ENCODE results near the gene EYA2. TPM values are rescaled to one million over a fixed set of nuclear protein-coding genes. Genes with fewer than 3 reads are reported as not detected.

Gene EYA2
- total RNA-seq, 1 donor = 17.7 TPM

DNA sequence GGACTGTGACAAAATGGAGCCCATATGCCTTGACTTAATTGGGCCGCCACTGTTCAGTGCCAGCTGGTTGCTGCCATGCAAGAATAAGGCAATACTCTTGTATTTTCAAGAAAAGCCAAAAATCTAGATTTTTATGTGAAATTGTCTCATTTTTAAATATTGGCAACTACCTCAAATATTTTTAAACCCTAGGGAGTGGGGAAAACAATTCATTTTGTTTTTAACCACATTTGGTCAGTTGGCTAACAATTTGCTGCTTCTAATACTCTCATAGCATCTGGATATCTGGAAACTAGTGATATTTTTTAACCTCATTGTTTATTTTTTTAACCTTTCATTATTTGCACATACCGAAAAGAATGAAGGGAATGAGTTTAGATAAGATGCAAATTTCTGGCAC, 91.0 kb downstream of the EYA2 start:
- H3K4me3 ChIP-seq (ENCODE audit: insufficient read depth, low read length) = no peak overlapping the region
- H3K4me1 ChIP-seq (ENCODE audit: insufficient read depth, low read length) = peaks cover 8% of the 10 kb centered on the region
- H2AFZ ChIP-seq (ENCODE audit: low read length) = no peak overlapping the region
- no peaks in the 10 kb centered on the region for H4K20me1 ChIP-seq (ENCODE audit: insufficient read depth, low read length)
- H3K36me3 ChIP-seq (ENCODE audit: insufficient read depth, low read length) = no peaks in the 10 kb centered on the region
- no peaks in the 10 kb centered on the region for H3K9me3 ChIP-seq (ENCODE audit: low read depth, low read length)
- H3K27ac ChIP-seq (ENCODE audit: low read depth, low read length) = no peak overlapping the region
- TF ChIP-seq, protein P1, sequence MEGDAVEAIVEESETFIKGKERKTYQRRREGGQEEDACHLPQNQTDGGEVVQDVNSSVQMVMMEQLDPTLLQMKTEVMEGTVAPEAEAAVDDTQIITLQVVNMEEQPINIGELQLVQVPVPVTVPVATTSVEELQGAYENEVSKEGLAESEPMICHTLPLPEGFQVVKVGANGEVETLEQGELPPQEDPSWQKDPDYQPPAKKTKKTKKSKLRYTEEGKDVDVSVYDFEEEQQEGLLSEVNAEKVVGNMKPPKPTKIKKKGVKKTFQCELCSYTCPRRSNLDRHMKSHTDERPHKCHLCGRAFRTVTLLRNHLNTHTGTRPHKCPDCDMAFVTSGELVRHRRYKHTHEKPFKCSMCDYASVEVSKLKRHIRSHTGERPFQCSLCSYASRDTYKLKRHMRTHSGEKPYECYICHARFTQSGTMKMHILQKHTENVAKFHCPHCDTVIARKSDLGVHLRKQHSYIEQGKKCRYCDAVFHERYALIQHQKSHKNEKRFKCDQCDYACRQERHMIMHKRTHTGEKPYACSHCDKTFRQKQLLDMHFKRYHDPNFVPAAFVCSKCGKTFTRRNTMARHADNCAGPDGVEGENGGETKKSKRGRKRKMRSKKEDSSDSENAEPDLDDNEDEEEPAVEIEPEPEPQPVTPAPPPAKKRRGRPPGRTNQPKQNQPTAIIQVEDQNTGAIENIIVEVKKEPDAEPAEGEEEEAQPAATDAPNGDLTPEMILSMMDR (IDR thresholded peaks at IDR 0.05; ENCODE audit: extremely low read depth, low read depth, low read length) = no peak
- H3K27me3 ChIP-seq (ENCODE audit: insufficient read depth, low read length) = no peaks in the 10 kb centered on the region
- no peak overlapping the region for H3K4me2 ChIP-seq (ENCODE audit: insufficient read depth, low read length)
- no peak for DNase-seq (ENCODE audit: insufficient read length, low spot score, missing footprints)
- H3K79me2 ChIP-seq (ENCODE audit: insufficient read depth, low read length) = no peaks in the 10 kb centered on the region

DNA sequence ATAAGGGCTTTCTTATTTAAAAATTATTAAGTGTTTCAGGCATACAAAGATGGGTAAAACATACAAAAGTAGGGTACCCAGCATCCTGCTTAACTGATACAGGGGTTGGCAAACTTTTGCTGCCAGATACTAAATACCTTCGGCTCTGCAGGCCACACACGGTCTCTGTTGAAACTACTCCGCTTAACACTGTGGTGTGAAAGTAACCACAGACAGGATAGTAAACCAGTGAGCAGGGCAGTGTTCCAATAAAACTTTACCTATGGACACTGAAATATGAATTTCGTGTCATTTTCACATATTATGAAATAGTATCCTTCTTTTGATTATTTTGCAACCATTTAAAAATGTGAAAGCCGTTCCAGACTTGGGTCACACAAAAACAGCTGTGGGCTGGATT, 92.4 kb downstream of the EYA2 start:
- Histone ChIP-seq H3K4me1 (ENCODE audit: insufficient read depth, low read length) (peaks cover 8% of the 10 kb centered on the region), H3K9me3 (ENCODE audit: low read depth, low read length) (no peaks in the 10 kb centered on the region), H3K36me3 (ENCODE audit: insufficient read depth, low read length) (no peaks in the 10 kb centered on the region), H3K27ac (ENCODE audit: low read depth, low read length) (no peak overlapping the region), H3K79me2 (ENCODE audit: insufficient read depth, low read length) (no peaks in the 10 kb centered on the region), H3K4me2 (ENCODE audit: insufficient read depth, low read length) (no peak overlapping the region), H2AFZ (ENCODE audit: low read length) (no peak overlapping the region), H4K20me1 (ENCODE audit: insufficient read depth, low read length) (no peaks in the 10 kb centered on the region), H3K4me3 (ENCODE audit: insufficient read depth, low read length) (no peak overlapping the region), H3K27me3 (ENCODE audit: insufficient read depth, low read length) (no peaks in the 10 kb centered on the region)
- TF ChIP-seq, protein P1 (IDR thresholded peaks at IDR 0.05; ENCODE audit: extremely low read depth, low read depth, low read length) = no peak
- DNase-seq (ENCODE audit: insufficient read length, low spot score, missing footprints) = no peak

DNA sequence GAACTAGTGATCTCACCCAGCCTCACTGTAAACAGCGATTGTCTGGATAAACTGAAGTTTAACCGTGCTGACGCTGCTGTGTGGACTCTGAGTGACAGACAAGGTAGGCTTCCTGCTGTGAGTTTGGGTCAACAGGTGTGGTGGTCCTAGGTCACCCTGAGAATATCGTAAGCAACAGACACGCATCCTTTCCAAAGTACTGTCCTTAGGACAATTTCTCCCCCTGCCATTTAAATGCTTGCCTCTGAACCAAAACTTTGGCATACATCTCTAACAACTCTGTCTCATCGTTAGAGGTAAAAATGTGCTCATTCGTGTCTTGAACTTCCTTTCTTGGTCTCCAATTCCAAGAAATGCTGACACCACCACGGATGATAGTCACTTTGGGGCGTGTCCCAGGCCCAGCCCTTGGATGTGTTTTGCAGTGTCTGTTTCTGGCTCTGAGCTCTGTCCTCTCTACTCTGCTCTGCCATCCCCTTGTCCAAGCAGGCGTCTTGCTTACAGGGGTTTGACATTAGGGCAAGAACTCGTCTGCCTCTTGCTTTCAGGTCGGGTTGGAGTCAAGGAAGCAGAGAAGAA, 95.5 kb downstream of the EYA2 start:
- Histone ChIP-seq H3K36me3 (ENCODE audit: insufficient read depth, low read length) (no peaks in the 10 kb centered on the region), H2AFZ (ENCODE audit: low read length) (no peak overlapping the region), H3K4me3 (ENCODE audit: insufficient read depth, low read length) (no peak overlapping the region), H3K27ac (ENCODE audit: low read depth, low read length) (no peak overlapping the region), H3K27me3 (ENCODE audit: insufficient read depth, low read length) (no peaks in the 10 kb centered on the region), H3K79me2 (ENCODE audit: insufficient read depth, low read length) (no peaks in the 10 kb centered on the region), H3K4me2 (ENCODE audit: insufficient read depth, low read length) (no peak overlapping the region), H3K4me1 (ENCODE audit: insufficient read depth, low read length) (no peaks in the 10 kb centered on the region), H3K9me3 (ENCODE audit: low read depth, low read length) (no peaks in the 10 kb centered on the region), H4K20me1 (ENCODE audit: insufficient read depth, low read length) (no peaks in the 10 kb centered on the region)
- DNase-seq (ENCODE audit: insufficient read length, low spot score, missing footprints) = no peak
- TF ChIP-seq, protein P1 (IDR thresholded peaks at IDR 0.05; ENCODE audit: extremely low read depth, low read depth, low read length) = no peak

DNA sequence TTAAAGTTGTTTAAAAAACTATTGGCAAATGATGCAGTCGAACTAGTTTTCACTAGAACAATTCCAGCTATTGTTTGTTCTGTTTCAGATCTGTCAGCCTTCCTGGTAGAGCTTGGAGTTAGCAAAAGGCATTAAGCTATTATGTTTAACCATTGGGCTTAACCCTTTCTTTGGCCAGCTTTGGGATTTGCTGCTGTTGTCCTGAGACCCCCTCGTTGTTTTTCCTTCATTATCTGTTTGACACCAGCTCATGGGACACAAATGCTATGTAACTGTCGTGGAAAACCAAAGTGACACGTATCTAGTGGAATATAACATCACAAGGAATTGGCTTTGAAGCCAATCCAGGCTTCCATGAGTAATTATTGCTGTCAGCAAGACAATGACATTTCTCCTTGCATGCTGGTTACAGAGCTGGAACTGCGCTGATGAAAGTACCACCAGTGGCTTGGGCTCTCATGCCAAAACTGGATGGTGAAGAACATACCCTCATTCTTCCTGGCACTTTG, 96.0 kb downstream of the EYA2 start:
- Histone ChIP-seq H3K4me1 (ENCODE audit: insufficient read depth, low read length) (no peaks in the 10 kb centered on the region), H3K9me3 (ENCODE audit: low read depth, low read length) (no peaks in the 10 kb centered on the region), H2AFZ (ENCODE audit: low read length) (no peak overlapping the region), H4K20me1 (ENCODE audit: insufficient read depth, low read length) (no peaks in the 10 kb centered on the region), H3K27ac (ENCODE audit: low read depth, low read length) (no peak overlapping the region), H3K79me2 (ENCODE audit: insufficient read depth, low read length) (no peaks in the 10 kb centered on the region), H3K4me3 (ENCODE audit: insufficient read depth, low read length) (no peak overlapping the region), H3K4me2 (ENCODE audit: insufficient read depth, low read length) (no peak overlapping the region), H3K27me3 (ENCODE audit: insufficient read depth, low read length) (no peaks in the 10 kb centered on the region), H3K36me3 (ENCODE audit: insufficient read depth, low read length) (no peaks in the 10 kb centered on the region)
- TF ChIP-seq, protein P1 (IDR thresholded peaks at IDR 0.05; ENCODE audit: extremely low read depth, low read depth, low read length) = no peak
- DNase-seq (ENCODE audit: insufficient read length, low spot score, missing footprints) = no peak
